OCI-M1 (cell line): Measurements from ENCODE around the gene SLC19A1.

Experiments used
- DNase-seq: peaks from one replicate; lab custom pipeline; 2025; lab: John Stamatoyannopoulos, UW

Gene SLC19A1

GRCh38 chr21:45465611-45466329 is 76.5 kb downstream of the SLC19A1 start:
- no peak for DNase-seq

- no peak for DNase-seq
Measured at GRCh38 chr21:45465105-45465504, 77.1 kb downstream of the SLC19A1 start.

GRCh38 chr21:45464309-45464708 is 77.9 kb downstream of the SLC19A1 start:
- DNase-seq: no peak

GRCh38 chr21:45463871-45464270 is 78.4 kb downstream of the SLC19A1 start:
- no peak for DNase-seq

GRCh38 chr21:45461806-45462341 is 80.4 kb downstream of the SLC19A1 start:
- no peak for DNase-seq

GRCh38 chr21:45461369-45461750 is 80.9 kb downstream of the SLC19A1 start:
- DNase-seq: no peak

- DNase-seq: no peak
Measured at GRCh38 chr21:45460611-45461368, 81.5 kb downstream of the SLC19A1 start.

- DNase-seq: no peak
Measured at GRCh38 chr21:45460011-45460565, 82.2 kb downstream of the SLC19A1 start.

GRCh38 chr21:45459171-45460010 is 82.8 kb downstream of the SLC19A1 start:
- DNase-seq: no peak

- DNase-seq: no peak
Measured at GRCh38 chr21:45458281-45459170, 83.7 kb downstream of the SLC19A1 start.

- DNase-seq: no peak
Measured at GRCh38 chr21:45457832-45458172, 84.4 kb downstream of the SLC19A1 start.

- DNase-seq: no peak
Measured at GRCh38 chr21:45457161-45457831, 84.9 kb downstream of the SLC19A1 start.

- no peak for DNase-seq
Measured at GRCh38 chr21:45456584-45457160, 85.6 kb downstream of the SLC19A1 start.

GRCh38 chr21:45455674-45456583 is 86.3 kb downstream of the SLC19A1 start:
- DNase-seq: no peak

GRCh38 chr21:45454926-45455673 is 87.1 kb downstream of the SLC19A1 start:
- no peak for DNase-seq

- DNase-seq: no peak
Measured at GRCh38 chr21:45454060-45454925, 87.9 kb downstream of the SLC19A1 start.

- DNase-seq: no peak
Measured at GRCh38 chr21:45453308-45453950, 88.8 kb downstream of the SLC19A1 start.
